ENCODE measurements around the gene CASP8AP2. TPM values are rescaled to one million over a fixed set of nuclear protein-coding genes. Genes with fewer than 3 reads are reported as not detected.
A peak's percentile ranks its signal among the peaks of the same experiment; 100 is the strongest.

The CASP8AP2 gene
- total and polyA plus RNA-seq, 2 of the 13 experiments (the other 11 are each of a cell fraction or from before 2014, with no cell fraction given), result 5.7 to 13.5 TPM

DNA sequence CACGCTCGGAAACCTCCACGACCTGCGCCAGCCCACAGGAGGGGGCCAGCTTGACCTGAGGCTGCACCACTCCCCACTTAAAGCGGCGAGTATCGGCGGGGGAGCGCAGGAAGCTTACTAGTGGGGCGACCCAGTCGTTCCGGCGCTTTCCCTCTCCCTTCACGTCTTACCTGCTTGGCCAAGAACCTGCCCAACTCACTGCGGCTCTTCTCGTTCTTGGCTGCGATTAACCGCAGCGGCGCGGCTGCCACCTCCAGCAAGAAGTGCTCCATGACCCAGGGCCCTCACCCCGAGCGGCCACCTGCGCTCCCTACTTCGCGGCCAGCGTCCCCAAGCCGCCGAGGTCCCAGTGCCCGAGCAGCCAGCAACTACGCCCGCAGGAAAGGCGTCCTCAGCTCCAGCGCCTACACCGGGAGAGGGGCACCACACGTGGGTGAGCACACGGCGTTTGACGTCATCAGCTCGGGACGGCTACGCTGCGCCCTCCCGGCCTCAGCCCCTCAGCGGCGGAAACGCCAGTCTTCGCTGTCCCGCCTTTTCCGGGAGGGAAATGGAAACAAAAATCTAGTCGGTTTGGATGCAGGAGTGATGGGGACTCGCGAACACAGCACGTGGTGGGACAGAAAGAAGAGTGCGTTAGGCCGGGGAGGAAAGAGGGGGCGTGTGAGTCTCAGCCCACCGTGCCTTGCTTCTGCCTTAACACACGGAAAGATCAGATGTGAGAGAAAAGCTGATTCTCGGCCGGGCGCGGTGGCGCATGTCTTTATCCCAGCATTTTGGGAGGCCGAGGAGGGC lies 10.1 kb upstream of the CASP8AP2 start, which contains the start of gene MDN1 (continued):
- TF ChIP-seq PAX8 (CRISPR knock-in tag; IDR thresholded peaks at IDR 0.05; ENCODE audit: borderline replicate concordance) (0 out of 2 replicates have a peak, but pooled peaks have one; percentile 79), KLF12 (CRISPR knock-in tag; IDR thresholded peaks at IDR 0.05; ENCODE audit: borderline replicate concordance) (0 out of 2 replicates have a peak, but pooled peaks have one; percentile 27), ZNF562 (CRISPR knock-in tag; IDR thresholded peaks at IDR 0.05; ENCODE audit: borderline replicate concordance) (no peak), RFXANK (CRISPR knock-in tag; IDR thresholded peaks at IDR 0.05) (no peak; the same call in 1 of the 2 replicates), MBNL3 (CRISPR knock-in tag; conservative IDR thresholded peaks at IDR 0.05) (no peak), BRD4 (CRISPR knock-in tag; IDR thresholded peaks at IDR 0.05) (no peak), ZNF747 (CRISPR knock-in tag; IDR thresholded peaks at IDR 0.05; ENCODE audit: borderline replicate concordance) (peak; percentile 94)
- TF ChIP-seq, protein P1, sequence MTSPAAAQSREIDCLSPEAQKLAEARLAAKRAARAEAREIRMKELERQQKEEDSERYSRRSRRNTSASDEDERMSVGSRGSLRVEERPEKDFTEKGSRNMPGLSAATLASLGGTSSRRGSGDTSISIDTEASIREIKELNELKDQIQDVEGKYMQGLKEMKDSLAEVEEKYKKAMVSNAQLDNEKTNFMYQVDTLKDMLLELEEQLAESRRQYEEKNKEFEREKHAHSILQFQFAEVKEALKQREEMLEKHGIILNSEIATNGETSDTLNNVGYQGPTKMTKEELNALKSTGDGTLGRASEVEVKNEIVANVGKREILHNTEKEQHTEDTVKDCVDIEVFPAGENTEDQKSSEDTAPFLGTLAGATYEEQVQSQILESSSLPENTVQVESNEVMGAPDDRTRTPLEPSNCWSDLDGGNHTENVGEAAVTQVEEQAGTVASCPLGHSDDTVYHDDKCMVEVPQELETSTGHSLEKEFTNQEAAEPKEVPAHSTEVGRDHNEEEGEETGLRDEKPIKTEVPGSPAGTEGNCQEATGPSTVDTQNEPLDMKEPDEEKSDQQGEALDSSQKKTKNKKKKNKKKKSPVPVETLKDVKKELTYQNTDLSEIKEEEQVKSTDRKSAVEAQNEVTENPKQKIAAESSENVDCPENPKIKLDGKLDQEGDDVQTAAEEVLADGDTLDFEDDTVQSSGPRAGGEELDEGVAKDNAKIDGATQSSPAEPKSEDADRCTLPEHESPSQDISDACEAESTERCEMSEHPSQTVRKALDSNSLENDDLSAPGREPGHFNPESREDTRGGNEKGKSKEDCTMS (CRISPR knock-in tag; conservative IDR thresholded peaks at IDR 0.05), result no peak
- TF ChIP-seq, protein P2, sequence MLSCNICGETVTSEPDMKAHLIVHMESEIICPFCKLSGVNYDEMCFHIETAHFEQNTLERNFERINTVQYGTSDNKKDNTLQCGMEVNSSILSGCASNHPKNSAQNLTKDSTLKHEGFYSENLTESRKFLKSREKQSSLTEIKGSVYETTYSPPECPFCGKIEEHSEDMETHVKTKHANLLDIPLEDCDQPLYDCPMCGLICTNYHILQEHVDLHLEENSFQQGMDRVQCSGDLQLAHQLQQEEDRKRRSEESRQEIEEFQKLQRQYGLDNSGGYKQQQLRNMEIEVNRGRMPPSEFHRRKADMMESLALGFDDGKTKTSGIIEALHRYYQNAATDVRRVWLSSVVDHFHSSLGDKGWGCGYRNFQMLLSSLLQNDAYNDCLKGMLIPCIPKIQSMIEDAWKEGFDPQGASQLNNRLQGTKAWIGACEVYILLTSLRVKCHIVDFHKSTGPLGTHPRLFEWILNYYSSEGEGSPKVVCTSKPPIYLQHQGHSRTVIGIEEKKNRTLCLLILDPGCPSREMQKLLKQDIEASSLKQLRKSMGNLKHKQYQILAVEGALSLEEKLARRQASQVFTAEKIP (CRISPR knock-in tag; IDR thresholded peaks at IDR 0.05; ENCODE audit: borderline replicate concordance), result no peak
- TF ChIP-seq, protein P3, sequence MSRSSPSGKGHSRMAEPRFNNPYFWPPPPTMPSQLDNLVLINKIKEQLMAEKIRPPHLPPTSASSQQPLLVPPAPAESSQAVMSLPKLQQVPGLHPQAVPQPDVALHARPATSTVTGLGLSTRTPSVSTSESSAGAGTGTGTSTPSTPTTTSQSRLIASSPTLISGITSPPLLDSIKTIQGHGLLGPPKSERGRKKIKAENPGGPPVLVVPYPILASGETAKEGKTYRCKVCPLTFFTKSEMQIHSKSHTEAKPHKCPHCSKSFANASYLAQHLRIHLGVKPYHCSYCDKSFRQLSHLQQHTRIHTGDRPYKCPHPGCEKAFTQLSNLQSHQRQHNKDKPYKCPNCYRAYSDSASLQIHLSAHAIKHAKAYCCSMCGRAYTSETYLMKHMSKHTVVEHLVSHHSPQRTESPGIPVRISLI (CRISPR knock-in tag; IDR thresholded peaks at IDR 0.05; ENCODE audit: borderline replicate concordance), result peak; percentile 69; the same call in 1 of the 2 replicates
- TF ChIP-seq, protein P4, sequence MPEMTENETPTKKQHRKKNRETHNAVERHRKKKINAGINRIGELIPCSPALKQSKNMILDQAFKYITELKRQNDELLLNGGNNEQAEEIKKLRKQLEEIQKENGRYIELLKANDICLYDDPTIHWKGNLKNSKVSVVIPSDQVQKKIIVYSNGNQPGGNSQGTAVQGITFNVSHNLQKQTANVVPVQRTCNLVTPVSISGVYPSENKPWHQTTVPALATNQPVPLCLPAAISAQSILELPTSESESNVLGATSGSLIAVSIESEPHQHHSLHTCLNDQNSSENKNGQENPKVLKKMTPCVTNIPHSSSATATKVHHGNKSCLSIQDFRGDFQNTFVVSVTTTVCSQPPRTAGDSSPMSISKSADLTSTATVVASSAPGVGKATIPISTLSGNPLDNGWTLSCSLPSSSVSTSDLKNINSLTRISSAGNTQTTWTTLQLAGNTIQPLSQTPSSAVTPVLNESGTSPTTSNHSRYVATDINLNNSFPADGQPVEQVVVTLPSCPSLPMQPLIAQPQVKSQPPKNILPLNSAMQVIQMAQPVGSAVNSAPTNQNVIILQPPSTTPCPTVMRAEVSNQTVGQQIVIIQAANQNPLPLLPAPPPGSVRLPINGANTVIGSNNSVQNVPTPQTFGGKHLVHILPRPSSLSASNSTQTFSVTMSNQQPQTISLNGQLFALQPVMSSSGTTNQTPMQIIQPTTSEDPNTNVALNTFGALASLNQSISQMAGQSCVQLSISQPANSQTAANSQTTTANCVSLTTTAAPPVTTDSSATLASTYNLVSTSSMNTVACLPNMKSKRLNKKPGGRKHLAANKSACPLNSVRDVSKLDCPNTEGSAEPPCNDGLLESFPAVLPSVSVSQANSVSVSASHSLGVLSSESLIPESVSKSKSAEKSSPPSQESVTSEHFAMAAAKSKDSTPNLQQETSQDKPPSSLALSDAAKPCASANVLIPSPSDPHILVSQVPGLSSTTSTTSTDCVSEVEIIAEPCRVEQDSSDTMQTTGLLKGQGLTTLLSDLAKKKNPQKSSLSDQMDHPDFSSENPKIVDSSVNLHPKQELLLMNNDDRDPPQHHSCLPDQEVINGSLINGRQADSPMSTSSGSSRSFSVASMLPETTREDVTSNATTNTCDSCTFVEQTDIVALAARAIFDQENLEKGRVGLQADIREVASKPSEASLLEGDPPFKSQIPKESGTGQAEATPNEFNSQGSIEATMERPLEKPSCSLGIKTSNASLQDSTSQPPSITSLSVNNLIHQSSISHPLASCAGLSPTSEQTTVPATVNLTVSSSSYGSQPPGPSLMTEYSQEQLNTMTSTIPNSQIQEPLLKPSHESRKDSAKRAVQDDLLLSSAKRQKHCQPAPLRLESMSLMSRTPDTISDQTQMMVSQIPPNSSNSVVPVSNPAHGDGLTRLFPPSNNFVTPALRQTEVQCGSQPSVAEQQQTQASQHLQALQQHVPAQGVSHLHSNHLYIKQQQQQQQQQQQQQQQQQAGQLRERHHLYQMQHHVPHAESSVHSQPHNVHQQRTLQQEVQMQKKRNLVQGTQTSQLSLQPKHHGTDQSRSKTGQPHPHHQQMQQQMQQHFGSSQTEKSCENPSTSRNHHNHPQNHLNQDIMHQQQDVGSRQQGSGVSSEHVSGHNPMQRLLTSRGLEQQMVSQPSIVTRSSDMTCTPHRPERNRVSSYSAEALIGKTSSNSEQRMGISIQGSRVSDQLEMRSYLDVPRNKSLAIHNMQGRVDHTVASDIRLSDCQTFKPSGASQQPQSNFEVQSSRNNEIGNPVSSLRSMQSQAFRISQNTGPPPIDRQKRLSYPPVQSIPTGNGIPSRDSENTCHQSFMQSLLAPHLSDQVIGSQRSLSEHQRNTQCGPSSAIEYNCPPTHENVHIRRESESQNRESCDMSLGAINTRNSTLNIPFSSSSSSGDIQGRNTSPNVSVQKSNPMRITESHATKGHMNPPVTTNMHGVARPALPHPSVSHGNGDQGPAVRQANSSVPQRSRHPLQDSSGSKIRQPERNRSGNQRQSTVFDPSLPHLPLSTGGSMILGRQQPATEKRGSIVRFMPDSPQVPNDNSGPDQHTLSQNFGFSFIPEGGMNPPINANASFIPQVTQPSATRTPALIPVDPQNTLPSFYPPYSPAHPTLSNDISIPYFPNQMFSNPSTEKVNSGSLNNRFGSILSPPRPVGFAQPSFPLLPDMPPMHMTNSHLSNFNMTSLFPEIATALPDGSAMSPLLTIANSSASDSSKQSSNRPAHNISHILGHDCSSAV (CRISPR knock-in tag; IDR thresholded peaks at IDR 0.05; ENCODE audit: borderline replicate concordance), result 0 out of 2 replicates have a peak, but pooled peaks have one; percentile 74

Data from HepG2 (cell line).